Measurements from ENCODE around the gene LDLRAD3. TPM values are rescaled to one million over a fixed set of nuclear protein-coding genes. Genes with fewer than 3 reads are reported as not detected.

Gene LDLRAD3
- total RNA-seq, 1 donor from 2014 or later = 18.2 TPM

- Mint-ChIP-seq H3K4me1 (ENCODE audit: unreplicated experiment) (peaks cover 7% of the 10 kb centered on the region), H3K27me3 (ENCODE audit: unreplicated experiment) (no peaks in the 10 kb centered on the region), H3K4me3 (ENCODE audit: unreplicated experiment) (no peak overlapping the region), H3K27ac (ENCODE audit: unreplicated experiment) (no peak overlapping the region), H3K36me3 (ENCODE audit: unreplicated experiment) (no peaks in the 10 kb centered on the region), H3K9me3 (ENCODE audit: unreplicated experiment) (peaks cover 5% of the 10 kb centered on the region)
- DNase-seq (ENCODE audit: extremely low spot score, unreplicated experiment) = no peak
- no peak for TF ChIP-seq CTCF (IDR thresholded peaks at IDR 0.05)
These were observed 58.3 kb downstream of the LDLRAD3 start for GRCh38 chr11:36002196-36002595.

GRCh38 chr11:36002796-36003195, 58.9 kb downstream of the LDLRAD3 start:
- H3K27ac Mint-ChIP-seq (ENCODE audit: unreplicated experiment) = no peak overlapping the region
- H3K4me3 Mint-ChIP-seq (ENCODE audit: unreplicated experiment) = no peak overlapping the region
- no peak for TF ChIP-seq CTCF (IDR thresholded peaks at IDR 0.05)
- H3K27me3 Mint-ChIP-seq (ENCODE audit: unreplicated experiment) = no peaks in the 10 kb centered on the region
- H3K9me3 Mint-ChIP-seq (ENCODE audit: unreplicated experiment) = peaks cover 5% of the 10 kb centered on the region
- H3K4me1 Mint-ChIP-seq (ENCODE audit: unreplicated experiment) = peaks cover 12% of the 10 kb centered on the region
- H3K36me3 Mint-ChIP-seq (ENCODE audit: unreplicated experiment) = no peaks in the 10 kb centered on the region
- no peak for DNase-seq (ENCODE audit: extremely low spot score, unreplicated experiment)

GRCh38 chr11:36006556-36006955, 62.7 kb downstream of the LDLRAD3 start:
- DNase-seq (ENCODE audit: extremely low spot score, unreplicated experiment) = no peak
- H3K27me3 Mint-ChIP-seq (ENCODE audit: unreplicated experiment) = no peaks in the 10 kb centered on the region
- H3K27ac Mint-ChIP-seq (ENCODE audit: unreplicated experiment) = no peak overlapping the region
- H3K4me1 Mint-ChIP-seq (ENCODE audit: unreplicated experiment) = peaks cover 46% of the 10 kb centered on the region
- no peak for TF ChIP-seq CTCF (IDR thresholded peaks at IDR 0.05)
- peaks cover 5% of the 10 kb centered on the region for H3K9me3 Mint-ChIP-seq (ENCODE audit: unreplicated experiment)
- no peak overlapping the region for H3K4me3 Mint-ChIP-seq (ENCODE audit: unreplicated experiment)
- no peaks in the 10 kb centered on the region for H3K36me3 Mint-ChIP-seq (ENCODE audit: unreplicated experiment)

- Mint-ChIP-seq H3K9me3 (ENCODE audit: unreplicated experiment) (peaks cover 5% of the 10 kb centered on the region), H3K36me3 (ENCODE audit: unreplicated experiment) (no peaks in the 10 kb centered on the region), H3K4me3 (ENCODE audit: unreplicated experiment) (no peak overlapping the region), H3K27me3 (ENCODE audit: unreplicated experiment) (no peaks in the 10 kb centered on the region), H3K4me1 (ENCODE audit: unreplicated experiment) (peaks cover 45% of the 10 kb centered on the region), H3K27ac (ENCODE audit: unreplicated experiment) (peak overlapping the region; percentile 74)
- no peak for TF ChIP-seq CTCF (IDR thresholded peaks at IDR 0.05)
- no peak for DNase-seq (ENCODE audit: extremely low spot score, unreplicated experiment)
These were observed 63.3 kb downstream of the LDLRAD3 start for GRCh38 chr11:36007127-36007655.

GRCh38 chr11:36008584-36008983, 64.7 kb downstream of the LDLRAD3 start:
- no peak for DNase-seq (ENCODE audit: extremely low spot score, unreplicated experiment)
- Mint-ChIP-seq H3K27me3 (ENCODE audit: unreplicated experiment) (no peaks in the 10 kb centered on the region), H3K4me3 (ENCODE audit: unreplicated experiment) (no peak overlapping the region), H3K9me3 (ENCODE audit: unreplicated experiment) (peaks cover 5% of the 10 kb centered on the region), H3K4me1 (ENCODE audit: unreplicated experiment) (peaks cover 51% of the 10 kb centered on the region), H3K27ac (ENCODE audit: unreplicated experiment) (peak overlapping the region; percentile 92), H3K36me3 (ENCODE audit: unreplicated experiment) (peaks cover 2% of the 10 kb centered on the region)
- no peak for TF ChIP-seq CTCF (IDR thresholded peaks at IDR 0.05)
